Activated CD4-positive, alpha-beta memory T cell treated with anti-CD3 and anti-CD28 coated beads, Interleukin-2, amount 10 ng/mL, durations not matched to agents 7 days and 5 days (primary cell): Measurements from ENCODE around the gene PLN. TPM values are rescaled to one million over a fixed set of nuclear protein-coding genes. Genes with fewer than 3 reads are reported as not detected.

ENCODE experiments used
- CTCF ChIA-PET: fragments of 350-600 bp; sonication (Branson Sonifier 250); formaldehyde crosslinking; loops from one replicate; lab custom pipeline; 2021; ENCODE audit warnings: antibody characterized with exemption, inconsistent platforms; lab: Charles Lee
- POLR2A ChIA-PET: fragments of 350-600 bp; sonication (Branson Sonifier 250); formaldehyde crosslinking; loops from one replicate; lab custom pipeline; 2021; ENCODE audit warnings: antibody characterized with exemption; lab: Charles Lee
- DNase-seq: peaks from one replicate; pipeline ENCODE4 v3.0.0-alpha.2; 2020
- H3K27ac Mint-ChIP-seq: one replicate; pipeline ENCODE4 v1.8.0; 2021; ENCODE audit warnings: mild to moderate bottlenecking, mixed read lengths
- H3K27me3 Mint-ChIP-seq: one replicate; pipeline ENCODE4 v1.8.0; 2021; ENCODE audit warnings: mixed read lengths
- H3K36me3 Mint-ChIP-seq: one replicate; pipeline ENCODE4 v1.8.0; 2021; ENCODE audit warnings: low read depth, mixed read lengths
- H3K4me1 Mint-ChIP-seq: one replicate; pipeline ENCODE4 v1.8.0; 2021; ENCODE audit warnings: mixed read lengths
- H3K4me3 Mint-ChIP-seq: one replicate; pipeline ENCODE4 v1.8.0; 2021; ENCODE audit warnings: mild to moderate bottlenecking, mixed read lengths
- H3K9me3 Mint-ChIP-seq: one replicate; pipeline ENCODE4 v1.8.0; 2021; ENCODE audit warnings: mixed read lengths
- total RNA-seq, 2 experiments: library from RNA; stranded (reverse); gene quantifications; one replicate each; pipeline ENCODE4 v1.2.3, GENCODE V29; 2021

Gene PLN
- total RNA-seq, 2 experiments from 2014 or later, result not detected

DNA sequence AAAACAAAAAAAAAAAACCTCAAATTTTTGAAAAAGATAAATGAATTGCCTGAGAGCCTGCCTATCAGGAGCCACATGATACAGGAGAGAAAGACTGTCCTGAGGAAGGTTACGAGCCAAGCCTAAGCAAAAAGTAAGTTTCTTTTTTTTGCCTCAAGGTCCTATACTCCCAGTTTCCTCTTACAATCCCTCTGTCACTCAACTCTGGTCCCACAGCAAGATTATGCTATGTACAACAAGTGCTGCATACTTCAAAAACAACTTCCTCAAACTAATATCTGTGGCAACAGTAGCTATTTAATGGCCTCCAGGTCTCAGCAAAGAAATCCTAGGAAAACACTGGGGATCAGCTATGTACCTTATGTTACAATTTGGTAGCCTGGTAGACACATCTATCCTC is 46.8 kb downstream of the PLN start:
- Mint-ChIP-seq H3K27me3 (no peaks in the 10 kb centered on the region), H3K4me1 (no peaks in the 10 kb centered on the region), H3K9me3 (peaks cover 5% of the 10 kb centered on the region), H3K4me3 (no peak overlapping the region), H3K27ac (no peak overlapping the region), H3K36me3 (peaks cover 44% of the 10 kb centered on the region)
- CTCF ChIA-PET, result interaction anchor here (0.9 kb wide), 1 partner anchor 20 kb away, joined by 4 read pairs; no protein-coding TSS in a partner anchor
- DNase-seq, result no peak
- POLR2A ChIA-PET, result no interaction called here

DNA sequence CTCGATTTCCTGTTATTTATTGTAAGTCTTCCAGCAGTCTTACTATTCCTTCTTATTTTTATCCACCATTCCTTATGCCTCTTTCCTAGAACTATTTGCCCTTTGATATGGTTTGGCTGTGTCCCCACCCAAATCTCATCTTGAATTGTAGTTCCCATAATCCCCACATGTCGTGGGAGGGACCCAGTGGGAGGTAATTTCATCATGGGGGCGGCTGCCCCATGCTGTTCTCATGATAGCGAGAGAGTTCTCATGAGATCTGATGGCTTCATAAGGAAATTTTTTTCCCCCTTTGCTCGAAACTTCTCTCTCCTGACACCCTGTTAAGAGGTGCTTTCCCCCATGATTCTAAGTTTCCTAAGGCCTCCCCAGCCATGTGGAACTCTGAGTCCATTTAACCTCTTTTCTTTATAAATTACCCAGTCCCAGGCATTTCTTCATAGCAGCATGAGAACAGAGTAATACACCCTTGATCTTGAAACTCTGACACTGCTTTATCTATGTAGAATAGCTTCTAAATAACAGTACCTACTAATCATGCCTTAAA is 48.8 kb downstream of the PLN start:
- H3K4me1 Mint-ChIP-seq, result no peaks in the 10 kb centered on the region
- DNase-seq, result no peak
- H3K9me3 Mint-ChIP-seq, result peaks cover 5% of the 10 kb centered on the region
- POLR2A ChIA-PET, result no interaction called here
- CTCF ChIA-PET, result no interaction called here
- H3K36me3 Mint-ChIP-seq, result peaks cover 40% of the 10 kb centered on the region
- no peaks in the 10 kb centered on the region for H3K27me3 Mint-ChIP-seq
- no peak overlapping the region for H3K27ac Mint-ChIP-seq
- H3K4me3 Mint-ChIP-seq, result no peak overlapping the region

DNA sequence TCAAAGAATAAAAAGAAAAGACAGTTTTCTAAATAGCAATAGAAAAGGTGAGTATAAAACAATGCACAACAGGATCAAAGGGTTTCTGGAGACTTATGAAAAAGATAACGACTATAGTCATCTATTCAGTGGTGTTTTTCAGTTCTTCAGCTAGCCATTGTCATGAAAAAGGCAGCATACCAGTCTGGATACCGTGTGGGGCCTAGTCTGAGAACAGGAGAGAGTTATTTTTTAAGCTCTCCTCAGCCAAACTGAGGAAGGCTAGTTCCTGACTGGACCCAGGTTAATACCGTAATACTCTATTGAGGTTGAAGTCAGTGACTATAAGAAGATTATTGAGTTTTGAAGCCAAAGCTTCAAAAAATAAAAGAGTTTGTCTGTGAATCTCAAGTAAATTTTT is 49.5 kb downstream of the PLN start:
- Mint-ChIP-seq H3K36me3 (peaks cover 46% of the 10 kb centered on the region), H3K4me3 (no peak overlapping the region), H3K9me3 (peaks cover 5% of the 10 kb centered on the region), H3K27me3 (no peaks in the 10 kb centered on the region), H3K27ac (no peak overlapping the region), H3K4me1 (no peaks in the 10 kb centered on the region)
- ChIA-PET POLR2A (no interaction called here), CTCF (no interaction called here)
- DNase-seq, result no peak

DNA sequence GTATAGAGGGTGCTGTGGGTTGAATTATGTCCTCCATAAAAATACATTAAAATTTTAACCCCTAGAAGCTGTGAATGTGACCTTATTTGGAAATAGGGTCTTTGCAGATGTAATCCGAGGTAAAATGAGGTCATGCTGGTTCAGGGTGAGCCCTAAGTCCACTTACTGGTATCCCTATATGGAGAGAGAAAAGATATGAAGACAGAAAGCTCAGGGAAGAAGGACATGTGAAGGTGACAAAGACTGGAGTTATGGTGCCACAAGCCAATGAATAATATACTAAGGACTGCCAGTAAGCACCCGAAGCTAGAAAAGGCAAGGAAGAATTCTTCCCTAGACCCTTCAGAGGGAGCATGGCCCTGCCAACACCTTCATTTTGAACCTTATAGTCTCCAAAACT is 50.2 kb downstream of the PLN start:
- Mint-ChIP-seq H3K27ac (no peak overlapping the region), H3K36me3 (peaks cover 47% of the 10 kb centered on the region), H3K4me1 (no peaks in the 10 kb centered on the region), H3K4me3 (no peak overlapping the region), H3K9me3 (peaks cover 6% of the 10 kb centered on the region), H3K27me3 (no peaks in the 10 kb centered on the region)
- ChIA-PET POLR2A (no interaction called here), CTCF (no interaction called here)
- DNase-seq, result no peak

DNA sequence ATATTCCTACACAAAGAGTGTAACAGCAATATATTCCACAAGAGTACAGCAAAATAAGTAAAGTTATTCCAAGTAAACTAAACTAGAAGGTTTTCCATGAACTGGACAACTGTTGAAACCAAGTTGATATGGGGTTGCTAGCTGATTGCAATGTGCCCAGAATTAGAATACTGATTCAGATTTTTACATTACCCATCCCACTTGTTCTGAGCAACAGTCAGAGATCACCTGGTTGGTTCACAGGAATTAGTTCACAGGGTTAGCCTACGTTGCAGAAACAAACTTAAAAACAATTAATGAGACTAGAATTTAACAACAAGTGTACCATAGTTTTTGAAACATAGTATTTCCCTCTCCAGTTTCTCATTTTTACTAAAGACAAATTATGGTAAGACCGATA is 54.2 kb downstream of the PLN start:
- peaks cover 60% of the 10 kb centered on the region for H3K36me3 Mint-ChIP-seq
- peaks cover 12% of the 10 kb centered on the region for H3K4me1 Mint-ChIP-seq
- ChIA-PET CTCF (interaction anchor here (1.5 kb wide), 1 partner anchor 37 kb away, joined by 3 read pairs; no protein-coding TSS in a partner anchor), POLR2A (no interaction called here)
- H3K27ac Mint-ChIP-seq, result no peak overlapping the region
- H3K4me3 Mint-ChIP-seq, result no peak overlapping the region
- peaks cover 19% of the 10 kb centered on the region for H3K9me3 Mint-ChIP-seq
- DNase-seq, result no peak
- H3K27me3 Mint-ChIP-seq, result no peaks in the 10 kb centered on the region

DNA sequence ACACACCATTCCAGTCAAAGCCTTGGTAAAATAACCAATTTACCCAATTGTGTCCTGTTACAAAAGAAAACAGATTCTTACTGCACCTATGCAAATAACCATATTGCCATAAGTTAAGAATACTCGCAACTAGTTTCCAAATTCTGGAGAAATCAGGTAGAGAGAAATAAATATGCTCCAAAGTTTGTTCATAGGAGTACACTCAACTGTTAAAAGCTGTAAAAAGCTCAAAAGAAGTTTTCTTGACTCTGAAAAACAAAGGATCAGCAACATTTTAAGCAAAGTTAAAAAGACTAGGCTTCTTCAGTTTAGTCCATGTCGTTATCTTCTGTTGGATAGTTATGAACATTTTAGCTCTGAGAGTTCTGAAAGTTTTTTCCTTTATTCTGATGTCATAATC is 55.3 kb downstream of the PLN start:
- Mint-ChIP-seq H3K4me1 (peaks cover 14% of the 10 kb centered on the region), H3K4me3 (no peak overlapping the region), H3K36me3 (peaks cover 61% of the 10 kb centered on the region), H3K27me3 (no peaks in the 10 kb centered on the region), H3K27ac (no peak overlapping the region), H3K9me3 (peaks cover 19% of the 10 kb centered on the region)
- DNase-seq, result no peak
- POLR2A ChIA-PET, result no interaction called here
- CTCF ChIA-PET, result no interaction called here

DNA sequence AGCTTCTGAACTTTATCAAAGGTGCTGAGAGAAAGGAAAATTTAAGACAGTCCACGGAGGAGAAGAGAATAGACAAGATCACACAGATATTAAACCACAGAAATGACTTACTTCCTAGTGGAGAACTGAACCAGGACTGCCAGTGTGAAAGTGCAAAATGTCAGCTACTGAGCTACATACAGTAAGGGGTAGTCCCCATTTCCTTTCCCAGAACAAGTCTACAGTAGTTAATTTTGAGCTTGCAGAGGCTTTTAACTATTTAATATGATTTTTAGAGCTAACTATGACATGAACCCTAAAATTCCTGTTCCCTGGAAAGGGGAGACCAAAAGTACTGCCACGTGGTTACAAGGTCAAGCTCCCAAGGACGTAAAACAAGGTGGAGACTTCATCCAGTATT is 58.2 kb downstream of the PLN start:
- ChIA-PET CTCF (interaction anchor here (0.7 to 2.5 kb wide), 3 partner anchors 15 to 339 kb away, joined by 3 to 7 read pairs (median 4); no protein-coding TSS in a partner anchor), POLR2A (interaction anchor here (1.2 kb wide), 1 partner anchor 9 kb away, joined by 3 read pairs; no protein-coding TSS in a partner anchor)
- no peaks in the 10 kb centered on the region for H3K27me3 Mint-ChIP-seq
- H3K27ac Mint-ChIP-seq, result no peak overlapping the region
- DNase-seq, result no peak
- H3K4me1 Mint-ChIP-seq, result peaks cover 14% of the 10 kb centered on the region
- peaks cover 19% of the 10 kb centered on the region for H3K9me3 Mint-ChIP-seq
- H3K36me3 Mint-ChIP-seq, result peaks cover 66% of the 10 kb centered on the region
- H3K4me3 Mint-ChIP-seq, result no peak overlapping the region

DNA sequence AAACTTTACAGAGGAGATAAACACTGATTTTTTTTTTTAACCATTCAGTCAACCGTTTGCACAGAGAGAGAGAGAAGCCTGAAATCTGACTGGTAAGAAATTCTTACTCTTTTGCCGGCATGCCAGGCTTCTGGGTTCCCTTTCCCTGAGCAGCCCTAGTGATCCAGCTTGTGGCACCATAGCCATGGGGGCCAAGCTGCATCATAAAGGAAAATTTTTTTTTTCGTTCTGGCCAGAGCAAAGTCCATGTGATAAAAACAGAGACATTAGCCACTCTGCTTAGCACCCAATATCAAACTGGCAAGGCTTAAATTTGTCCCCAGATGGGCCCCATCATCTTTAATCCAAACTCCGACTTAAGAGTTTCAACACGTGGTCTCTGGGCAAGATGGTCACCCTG is 58.8 kb downstream of the PLN start:
- Mint-ChIP-seq H3K9me3 (peaks cover 21% of the 10 kb centered on the region), H3K27me3 (no peaks in the 10 kb centered on the region), H3K4me3 (no peak overlapping the region), H3K27ac (no peak overlapping the region), H3K4me1 (peaks cover 14% of the 10 kb centered on the region), H3K36me3 (peaks cover 65% of the 10 kb centered on the region)
- CTCF ChIA-PET, result interaction anchor here (1.1 to 2.5 kb wide), 2 partner anchors 15 to 41 kb away, joined by 3 to 7 read pairs; no protein-coding TSS in a partner anchor
- POLR2A ChIA-PET, result interaction anchor here (1.2 kb wide), 1 partner anchor 8 kb away, joined by 3 read pairs; no protein-coding TSS in a partner anchor
- DNase-seq, result no peak

Other genes starting within 250 kb of the PLN start
- gene CEP85L, start 103.3 kb downstream of the PLN start, total RNA-seq, result 10 to 100 TPM; 36.2 to 38.0 TPM